Vagina (tissue), 2 donors: ENCODE data around the gene LSM4.
A peak's percentile ranks its signal among the peaks of the same experiment; 100 is the strongest.

Experiments
- POLR2A ChIP-seq, 2 donors: fragments of 450-650 bp; IDR thresholded peaks; one replicate each; pipeline ENCODE4 v1.6.1; 2017; ENCODE audit warnings: antibody characterized with exemption in 2 of 2, mild to moderate bottlenecking in 2 of 2, moderate library complexity in 2 of 2
- POLR2AphosphoS5 ChIP-seq, 2 donors: sonication (generic); formaldehyde crosslinking; IDR thresholded peaks; one replicate each; pipeline ENCODE4 v1.9.0; 2017; ENCODE audit warnings: antibody characterized with exemption in 2 of 2, mild to moderate bottlenecking in 2 of 2, low read depth in 1 of 2; ENCODE audit not compliant: insufficient read depth in 1 of 2
- TF ChIP-seq, protein P1 (sequence below), 3 experiments: fragments of 450-650 bp in 2 of 3; fragments of 200-600 bp in 1 of 3; sonication (generic) in 1 of 3; IDR thresholded peaks; one replicate each; pipeline ENCODE4 v1.5.1; 2017 to 2019; ENCODE audit warnings: antibody characterized with exemption in 3 of 3, mild to moderate bottlenecking in 2 of 3, moderate library complexity in 2 of 3

DNA sequence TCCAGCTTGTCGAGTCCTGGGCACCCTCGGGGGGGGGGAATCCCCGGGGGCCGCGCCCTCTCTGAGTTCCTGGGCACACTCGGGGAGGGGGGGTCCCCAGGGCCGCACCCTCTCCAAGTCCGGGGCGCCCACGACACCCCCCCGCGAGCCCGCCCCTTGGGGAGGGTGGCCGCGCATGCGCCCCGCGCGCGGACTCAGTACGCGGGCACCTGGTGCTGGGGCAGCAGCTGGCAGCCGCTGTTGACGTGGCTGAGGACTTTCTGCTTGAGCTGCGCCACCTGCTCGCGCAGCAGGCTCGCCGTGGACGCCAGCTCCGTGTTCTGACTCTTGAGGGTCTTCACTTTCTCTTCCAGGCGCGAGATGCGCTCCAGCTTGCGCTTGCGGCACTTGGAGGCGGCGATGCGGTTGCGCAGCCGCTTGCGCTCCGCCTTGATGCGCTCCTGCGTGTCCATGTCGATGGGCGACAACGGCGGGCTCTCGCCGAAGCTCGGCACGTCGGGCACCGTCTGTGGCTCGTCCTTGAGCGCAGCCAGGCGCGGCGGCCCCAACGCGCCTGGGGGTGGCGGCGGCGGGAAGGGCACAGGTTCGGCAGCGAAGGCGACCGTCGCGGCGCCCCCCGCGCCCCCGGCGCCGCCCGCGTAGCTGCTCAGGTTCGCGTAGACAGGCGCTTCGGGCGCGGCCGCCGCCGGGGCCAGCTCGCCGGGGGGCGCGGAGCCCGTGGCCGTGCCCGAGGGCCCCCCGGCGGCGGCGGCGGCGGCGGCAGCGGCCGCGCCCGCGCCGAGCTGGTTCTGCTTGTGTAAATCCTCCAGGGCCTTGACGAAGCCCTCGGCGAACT lies 42.4 kb downstream of the LSM4 start:
- TF ChIP-seq, protein P1, sequence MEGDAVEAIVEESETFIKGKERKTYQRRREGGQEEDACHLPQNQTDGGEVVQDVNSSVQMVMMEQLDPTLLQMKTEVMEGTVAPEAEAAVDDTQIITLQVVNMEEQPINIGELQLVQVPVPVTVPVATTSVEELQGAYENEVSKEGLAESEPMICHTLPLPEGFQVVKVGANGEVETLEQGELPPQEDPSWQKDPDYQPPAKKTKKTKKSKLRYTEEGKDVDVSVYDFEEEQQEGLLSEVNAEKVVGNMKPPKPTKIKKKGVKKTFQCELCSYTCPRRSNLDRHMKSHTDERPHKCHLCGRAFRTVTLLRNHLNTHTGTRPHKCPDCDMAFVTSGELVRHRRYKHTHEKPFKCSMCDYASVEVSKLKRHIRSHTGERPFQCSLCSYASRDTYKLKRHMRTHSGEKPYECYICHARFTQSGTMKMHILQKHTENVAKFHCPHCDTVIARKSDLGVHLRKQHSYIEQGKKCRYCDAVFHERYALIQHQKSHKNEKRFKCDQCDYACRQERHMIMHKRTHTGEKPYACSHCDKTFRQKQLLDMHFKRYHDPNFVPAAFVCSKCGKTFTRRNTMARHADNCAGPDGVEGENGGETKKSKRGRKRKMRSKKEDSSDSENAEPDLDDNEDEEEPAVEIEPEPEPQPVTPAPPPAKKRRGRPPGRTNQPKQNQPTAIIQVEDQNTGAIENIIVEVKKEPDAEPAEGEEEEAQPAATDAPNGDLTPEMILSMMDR (IDR thresholded peaks at IDR 0.05), result no peak
- TF ChIP-seq POLR2A (IDR thresholded peaks at IDR 0.05) (peak; percentile 28 to 96), POLR2AphosphoS5 (IDR thresholded peaks at IDR 0.05; ENCODE audit: insufficient read depth in 1 of 2, low read depth in 1 of 2) (peak; percentile 39 to 99)
